ENCODE measurements around the gene ELN.

The ELN gene

DNA sequence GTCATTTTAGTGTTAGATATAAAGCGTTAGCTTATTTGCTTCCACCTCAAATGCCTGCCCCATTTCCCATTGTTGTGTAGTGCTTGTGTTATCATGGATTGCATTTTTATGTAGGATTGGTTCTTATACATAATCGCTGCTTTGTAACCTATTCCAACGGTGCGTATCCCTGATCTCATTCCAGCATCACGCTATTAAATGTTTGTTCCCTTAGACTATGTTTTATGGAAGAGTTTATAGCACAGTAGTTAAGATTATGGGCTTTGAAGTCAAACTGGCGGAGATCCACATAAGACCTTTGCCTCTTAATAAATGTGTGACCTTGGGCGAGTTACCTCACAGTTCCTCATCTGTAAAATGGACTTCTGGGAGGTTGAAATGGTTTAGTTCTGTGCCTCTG is 34.0 kb upstream of the ELN start:
- DNase-seq (ENCODE audit: low spot score in 2 of 2): no peak
- no peak for ATAC-seq (ENCODE audit: low read depth)
- Mint-ChIP-seq H3K4me3 (no peak overlapping the region), H3K9me3 (peaks cover 4% of the 10 kb centered on the region), H3K27me3 (peaks cover 10% of the 10 kb centered on the region), H3K36me3 (peaks cover 4% of the 10 kb centered on the region), H3K27ac (no peak overlapping the region), H3K4me1 (no peaks in the 10 kb centered on the region)

DNA sequence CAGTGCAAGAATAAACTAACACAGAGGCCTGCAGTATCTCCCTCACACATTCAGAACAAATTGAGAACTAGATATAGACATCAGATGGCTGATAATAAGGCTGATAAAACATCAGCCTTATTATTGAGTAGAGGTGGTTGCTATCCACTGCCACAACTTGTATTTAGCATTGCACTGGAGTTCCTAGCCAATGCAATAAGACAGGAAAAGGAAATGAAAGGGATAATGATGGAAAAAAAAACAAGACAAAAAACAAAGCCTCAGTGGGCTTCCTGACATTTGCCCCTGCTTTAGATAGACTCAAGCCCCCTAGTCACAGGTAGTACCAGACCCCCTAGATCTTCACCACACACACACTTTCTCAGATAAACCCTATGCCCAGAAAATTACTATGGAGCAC is 33.2 kb upstream of the ELN start:
- H3K9me3 Mint-ChIP-seq: peaks cover 4% of the 10 kb centered on the region
- ATAC-seq (ENCODE audit: low read depth) (no peak), DNase-seq (ENCODE audit: low spot score in 2 of 2) (no peak)
- no peaks in the 10 kb centered on the region for H3K4me1 Mint-ChIP-seq
- H3K36me3 Mint-ChIP-seq: peaks cover 4% of the 10 kb centered on the region
- no peak overlapping the region for H3K27ac Mint-ChIP-seq
- H3K27me3 Mint-ChIP-seq: peaks cover 10% of the 10 kb centered on the region
- no peak overlapping the region for H3K4me3 Mint-ChIP-seq

DNA sequence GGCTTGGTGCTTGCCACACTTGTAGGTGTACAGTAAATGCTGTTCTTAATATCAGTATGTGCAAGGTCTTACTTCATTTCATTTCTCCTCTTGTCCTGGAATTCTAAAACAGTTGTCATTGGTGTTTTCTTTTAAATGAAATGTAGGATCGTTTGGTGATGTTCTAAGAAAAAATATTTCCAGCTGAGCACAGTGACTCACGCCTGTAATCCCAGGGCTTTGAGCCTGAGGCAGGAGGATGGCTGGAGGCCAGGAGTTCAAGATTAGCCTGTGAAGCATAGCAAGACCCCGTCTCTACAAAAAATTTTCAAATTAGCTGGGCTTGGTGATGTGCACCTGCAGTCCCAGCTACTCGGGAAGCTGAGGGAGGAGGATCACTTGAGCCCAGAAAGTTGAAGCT is 32.6 kb upstream of the ELN start:
- DNase-seq (ENCODE audit: low spot score in 2 of 2) (no peak), ATAC-seq (ENCODE audit: low read depth) (no peak)
- Mint-ChIP-seq H3K27me3 (peaks cover 8% of the 10 kb centered on the region), H3K4me1 (no peaks in the 10 kb centered on the region), H3K4me3 (no peak overlapping the region), H3K9me3 (peaks cover 4% of the 10 kb centered on the region), H3K36me3 (peaks cover 4% of the 10 kb centered on the region), H3K27ac (no peak overlapping the region)

DNA sequence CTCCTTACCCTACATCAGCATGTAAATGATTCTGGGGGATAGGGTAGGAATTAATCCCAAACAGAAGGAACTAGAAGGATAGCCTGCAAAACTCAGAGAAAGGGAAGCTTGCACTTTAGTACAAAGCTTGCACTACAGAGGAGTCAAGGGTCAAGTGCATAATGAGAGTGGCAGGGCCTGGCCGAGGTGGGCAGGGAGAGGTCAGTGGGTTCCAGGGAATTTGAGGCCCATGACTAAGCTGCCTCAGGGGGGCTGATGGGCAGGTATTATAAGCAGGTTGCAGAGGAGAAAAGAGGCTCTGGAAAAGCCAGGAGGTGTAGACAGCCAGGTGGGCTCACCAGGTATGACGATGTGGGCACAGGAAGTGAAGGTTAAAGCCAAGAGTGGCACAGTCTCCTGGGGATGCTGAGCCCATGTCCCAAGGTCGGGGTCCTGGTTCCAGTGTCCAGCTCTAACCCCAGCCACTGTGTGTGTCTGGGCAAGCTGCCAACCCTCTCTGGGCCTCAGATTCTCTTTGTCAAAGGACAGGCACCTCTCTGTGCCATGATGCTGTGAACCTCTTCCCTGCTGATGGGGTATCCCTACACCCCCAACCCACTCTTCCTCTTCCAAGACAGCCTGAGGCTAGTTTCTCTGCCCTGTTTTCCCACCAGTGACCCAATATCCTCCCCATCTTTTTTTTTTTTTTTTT is 32.0 kb upstream of the ELN start:
- peaks cover 6% of the 10 kb centered on the region for H3K27me3 Mint-ChIP-seq
- DNase-seq (ENCODE audit: low spot score in 2 of 2): no peak
- H3K4me3 Mint-ChIP-seq: no peak overlapping the region
- H3K9me3 Mint-ChIP-seq: peaks cover 4% of the 10 kb centered on the region
- no peak for ATAC-seq (ENCODE audit: low read depth)
- no peak overlapping the region for H3K27ac Mint-ChIP-seq
- no peaks in the 10 kb centered on the region for H3K4me1 Mint-ChIP-seq
- H3K36me3 Mint-ChIP-seq: peaks cover 4% of the 10 kb centered on the region

DNA sequence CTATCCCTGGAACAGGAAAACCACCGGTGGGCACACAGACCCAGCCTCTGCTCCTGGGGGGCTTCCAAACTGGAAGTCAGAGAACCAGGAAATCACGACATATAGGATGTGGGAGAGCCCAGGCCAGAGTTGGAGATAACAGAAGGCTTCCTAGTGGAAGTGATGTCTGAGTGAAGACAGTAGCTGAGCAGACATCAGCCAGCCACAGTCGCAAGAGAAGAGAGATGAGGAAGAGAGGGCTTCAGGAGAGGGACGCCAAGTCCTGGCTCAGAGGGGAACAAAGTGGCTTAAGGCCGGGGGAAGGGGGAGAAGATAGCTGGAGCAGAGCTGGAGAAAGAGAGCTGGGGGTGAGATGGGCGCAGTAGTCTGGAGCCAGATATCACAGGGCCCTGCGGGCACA is 30.9 kb upstream of the ELN start:
- peaks cover 4% of the 10 kb centered on the region for H3K36me3 Mint-ChIP-seq

DNA sequence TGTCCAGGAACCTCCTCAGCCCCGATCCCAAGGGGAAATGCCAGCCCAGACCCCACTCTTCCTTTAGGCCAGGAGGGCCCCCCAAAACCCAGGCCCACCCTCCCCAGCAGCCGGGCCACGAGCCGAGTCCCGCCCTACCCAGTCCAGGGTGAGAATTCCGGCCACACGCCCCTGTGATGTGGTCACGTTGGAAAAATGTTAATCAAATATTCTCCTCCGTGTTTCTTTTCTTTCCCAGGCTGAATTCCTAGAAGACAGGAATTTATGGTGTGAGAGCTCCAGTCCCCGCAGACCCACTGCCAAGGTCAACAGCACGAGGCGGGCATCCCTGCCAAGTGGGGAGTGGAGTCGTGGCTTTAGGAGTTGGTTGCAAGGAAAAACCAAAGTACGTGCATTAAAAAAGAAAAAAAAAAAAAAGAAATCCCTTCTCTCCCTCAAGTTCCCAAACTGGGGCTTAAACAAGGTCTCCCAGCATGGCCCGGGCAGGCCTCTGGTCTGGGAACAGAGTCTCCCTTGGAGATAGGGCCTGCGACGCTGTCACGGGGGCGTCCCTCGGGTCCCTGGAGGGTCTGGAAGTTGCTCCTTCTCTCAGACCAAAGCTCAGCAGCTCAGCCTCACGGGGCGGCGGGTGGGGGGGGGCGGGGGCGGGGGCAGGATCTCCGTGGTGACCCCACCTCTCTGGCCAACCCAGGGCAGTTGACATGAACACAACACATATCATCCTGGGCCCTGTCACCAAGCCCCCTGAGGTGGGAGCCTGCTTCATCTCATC is 28.1 kb upstream of the ELN start:
- ATAC-seq (ENCODE audit: low read depth): no peak
- no peak for DNase-seq (ENCODE audit: low spot score in 2 of 2)
- Mint-ChIP-seq H3K27me3 (peaks cover 6% of the 10 kb centered on the region), H3K36me3 (no peaks in the 10 kb centered on the region), H3K27ac (no peak overlapping the region), H3K9me3 (no peaks in the 10 kb centered on the region), H3K4me3 (no peak overlapping the region), H3K4me1 (peaks cover 6% of the 10 kb centered on the region)

More for the DNA sequence above, 30.9 kb upstream of the ELN start:
- no peak overlapping the region for H3K27ac Mint-ChIP-seq
- peaks cover 6% of the 10 kb centered on the region for H3K27me3 Mint-ChIP-seq
- H3K4me1 Mint-ChIP-seq: no peaks in the 10 kb centered on the region
- DNase-seq (ENCODE audit: low spot score in 2 of 2): no peak
- H3K4me3 Mint-ChIP-seq: no peak overlapping the region
- no peak for ATAC-seq (ENCODE audit: low read depth)
- peaks cover 4% of the 10 kb centered on the region for H3K9me3 Mint-ChIP-seq

DNA sequence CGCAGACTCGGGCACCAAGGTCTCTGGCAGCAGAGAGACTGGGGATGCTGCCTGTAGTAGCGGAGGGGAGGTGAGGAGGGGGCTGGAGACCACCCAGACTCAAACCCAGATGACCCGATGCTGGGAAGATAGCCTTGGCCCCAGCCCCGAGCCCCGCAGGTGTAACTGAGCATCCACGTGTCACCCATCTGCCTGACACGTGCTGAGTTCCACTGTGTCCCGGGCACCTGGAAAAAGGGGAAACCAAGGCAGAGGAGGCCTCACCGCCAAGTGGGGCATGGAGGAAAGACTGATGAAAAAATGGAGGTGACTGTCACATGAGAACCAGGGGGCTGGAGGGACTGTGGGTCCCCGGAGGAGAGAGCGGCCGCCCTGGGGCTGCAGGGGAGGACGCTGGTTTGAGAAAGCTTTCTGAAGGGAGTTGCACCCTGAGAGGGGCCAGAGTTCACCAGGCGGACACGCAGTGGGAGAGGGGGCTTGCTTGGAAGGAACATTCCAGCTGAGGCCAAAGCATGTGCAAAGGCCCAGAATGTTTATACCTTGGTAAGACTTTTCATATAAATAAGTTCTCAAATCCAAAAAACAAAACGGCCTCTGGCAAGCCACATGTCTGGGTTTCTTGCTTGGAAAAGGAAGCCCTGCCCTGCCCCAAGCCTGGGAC is 27.4 kb upstream of the ELN start:
- Mint-ChIP-seq H3K27ac (no peak overlapping the region), H3K9me3 (no peaks in the 10 kb centered on the region), H3K4me1 (peaks cover 6% of the 10 kb centered on the region), H3K36me3 (no peaks in the 10 kb centered on the region), H3K4me3 (no peak overlapping the region), H3K27me3 (peaks cover 6% of the 10 kb centered on the region)
- DNase-seq (ENCODE audit: low spot score in 2 of 2) (no peak), ATAC-seq (ENCODE audit: low read depth) (no peak)

DNA sequence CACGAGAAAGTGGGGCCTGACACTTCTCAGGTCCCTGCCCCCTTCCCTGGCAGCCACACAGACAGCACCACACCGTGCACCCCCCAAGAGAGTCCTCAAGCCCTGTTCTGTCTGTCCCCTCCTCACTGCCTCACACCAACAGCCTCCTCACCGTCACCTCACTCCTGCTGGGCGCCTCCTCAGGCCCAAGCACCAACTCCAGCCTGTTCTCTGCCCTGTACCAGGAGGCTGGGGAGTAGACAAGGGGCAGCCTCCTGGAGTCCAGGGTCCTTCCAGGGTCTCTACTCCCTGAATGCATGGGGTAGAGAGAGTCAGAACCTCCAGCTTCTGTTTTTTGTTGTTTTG is 26.9 kb upstream of the ELN start:
- H3K27me3 Mint-ChIP-seq: peaks cover 3% of the 10 kb centered on the region

DNA sequence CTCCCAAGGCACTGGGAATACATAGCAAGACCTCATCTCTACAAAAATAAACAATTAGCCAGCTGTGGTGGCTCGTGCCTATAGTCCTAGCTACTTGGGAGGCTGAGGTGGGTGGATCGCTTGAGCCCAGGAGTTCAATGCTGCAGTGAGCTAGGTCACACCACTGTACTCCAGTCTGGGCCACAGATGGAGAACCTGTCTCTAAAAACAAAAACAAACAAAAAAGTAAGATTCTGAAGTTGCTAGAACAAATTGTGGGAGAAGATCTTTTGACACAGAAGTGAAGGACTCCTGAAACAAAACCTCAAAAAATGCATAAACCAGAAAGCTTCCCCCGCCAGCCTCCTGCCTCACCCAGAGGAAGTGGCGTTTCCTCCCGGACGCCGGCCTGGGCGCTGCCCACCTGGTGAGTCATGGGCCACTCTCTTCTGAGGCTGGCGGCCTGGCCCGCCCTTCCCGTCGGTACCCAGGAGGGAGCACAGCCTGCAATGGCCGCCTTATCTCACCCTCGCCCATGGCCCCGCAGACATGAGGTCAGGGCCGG is 25.4 kb upstream of the ELN start:
- H3K27ac Mint-ChIP-seq: no peak overlapping the region
- no peak overlapping the region for H3K4me3 Mint-ChIP-seq
- no peak for DNase-seq (ENCODE audit: low spot score in 2 of 2)

More for the DNA sequence above, 26.9 kb upstream of the ELN start:
- no peak for DNase-seq (ENCODE audit: low spot score in 2 of 2)
- no peaks in the 10 kb centered on the region for H3K36me3 Mint-ChIP-seq
- no peak overlapping the region for H3K27ac Mint-ChIP-seq
- ATAC-seq (ENCODE audit: low read depth): no peak
- H3K4me1 Mint-ChIP-seq: peaks cover 6% of the 10 kb centered on the region
- H3K9me3 Mint-ChIP-seq: no peaks in the 10 kb centered on the region
- H3K4me3 Mint-ChIP-seq: no peak overlapping the region

DNA sequence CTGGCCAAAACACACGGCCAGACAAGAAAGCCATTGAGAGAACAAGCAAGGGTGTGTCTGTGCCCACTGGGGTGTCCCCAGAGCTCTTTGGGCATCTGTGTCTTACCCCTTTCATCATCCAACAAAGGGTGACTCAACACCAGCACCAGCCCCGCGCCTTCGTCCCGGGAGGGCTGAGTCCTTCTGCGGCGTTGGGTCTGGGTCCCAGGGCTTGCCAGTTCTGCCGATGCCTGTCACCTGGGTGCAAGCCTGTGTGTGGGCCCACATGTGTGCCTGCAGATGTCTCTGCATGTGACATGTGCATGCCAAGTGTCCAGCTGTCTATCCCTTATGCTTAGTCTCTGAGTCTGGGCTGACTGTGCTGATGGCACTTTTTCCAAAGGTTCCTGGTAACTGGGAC is 24.4 kb upstream of the ELN start:
- H3K4me3 Mint-ChIP-seq: no peak overlapping the region
- H3K4me1 Mint-ChIP-seq: peaks cover 6% of the 10 kb centered on the region
- no peaks in the 10 kb centered on the region for H3K36me3 Mint-ChIP-seq
- DNase-seq (ENCODE audit: low spot score in 2 of 2) (no peak), ATAC-seq (ENCODE audit: low read depth) (no peak)
- H3K27me3 Mint-ChIP-seq: peaks cover 4% of the 10 kb centered on the region
- H3K27ac Mint-ChIP-seq: no peak overlapping the region
- no peaks in the 10 kb centered on the region for H3K9me3 Mint-ChIP-seq

More for the DNA sequence above, 25.4 kb upstream of the ELN start:
- H3K27me3 Mint-ChIP-seq: peaks cover 4% of the 10 kb centered on the region
- H3K36me3 Mint-ChIP-seq: no peaks in the 10 kb centered on the region
- H3K9me3 Mint-ChIP-seq: no peaks in the 10 kb centered on the region
- ATAC-seq (ENCODE audit: low read depth): no peak
- H3K4me1 Mint-ChIP-seq: peaks cover 6% of the 10 kb centered on the region

DNA sequence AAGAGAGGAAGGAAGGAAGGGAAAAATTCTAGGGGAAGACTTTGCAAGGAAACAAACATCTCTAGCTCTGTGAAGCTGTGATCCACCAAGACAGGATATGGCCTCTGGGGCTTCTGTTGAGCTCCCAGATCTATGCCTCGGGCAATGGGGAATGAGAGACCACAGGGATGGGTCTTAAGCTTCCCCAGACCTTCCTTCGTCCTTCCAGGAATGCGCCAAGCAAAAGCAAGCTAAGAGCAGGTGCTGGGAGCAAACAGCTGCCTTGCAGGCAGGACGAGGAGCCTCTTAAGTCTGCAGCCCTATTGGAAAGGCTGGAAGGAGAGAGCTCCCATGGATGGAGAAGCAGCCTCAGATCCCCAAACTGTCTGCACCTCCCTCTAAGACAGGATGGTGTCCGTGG is 21.9 kb upstream of the ELN start:
- H3K36me3 Mint-ChIP-seq: no peaks in the 10 kb centered on the region
- no peak for DNase-seq (ENCODE audit: low spot score in 2 of 2)

DNA sequence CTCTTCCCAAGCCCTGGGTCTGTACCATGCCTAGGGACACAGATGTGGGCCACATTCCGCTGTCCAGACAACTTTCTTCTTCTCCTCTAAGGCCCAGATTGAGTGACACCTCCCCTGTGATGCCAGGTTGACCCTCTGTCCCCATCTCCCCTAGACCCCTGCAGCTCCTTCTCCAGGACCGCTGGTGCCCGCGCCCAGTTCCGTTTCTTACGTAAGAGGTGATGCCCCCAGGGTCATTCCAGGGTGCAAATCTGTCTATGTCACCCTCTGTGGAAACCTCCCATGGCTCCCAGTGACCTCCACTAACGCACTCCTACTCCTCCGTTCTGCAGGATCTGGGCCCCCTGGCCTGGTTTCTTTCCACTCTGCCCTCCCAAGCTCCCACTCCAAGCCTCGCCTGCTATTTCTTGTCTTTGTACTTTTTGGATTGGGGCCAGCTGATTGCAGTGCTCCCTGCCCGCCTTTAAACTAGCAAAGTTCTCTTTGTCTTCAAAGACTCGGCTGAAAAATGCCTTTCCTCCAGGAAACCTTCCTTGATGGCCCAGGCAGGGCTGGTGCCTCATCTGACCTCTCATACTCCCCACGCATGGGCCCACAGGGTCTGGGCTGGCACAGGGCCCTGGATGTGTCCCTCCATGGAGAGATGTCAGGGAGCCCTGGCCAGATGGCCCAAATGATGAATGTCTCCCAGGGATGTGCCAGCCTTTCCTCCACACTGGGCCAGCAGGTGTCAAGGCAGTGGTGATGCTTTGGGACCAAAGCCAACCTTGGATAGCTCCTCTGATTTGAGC is 21.3 kb upstream of the ELN start:
- Mint-ChIP-seq H3K4me1 (peaks cover 6% of the 10 kb centered on the region), H3K9me3 (no peaks in the 10 kb centered on the region), H3K4me3 (no peak overlapping the region), H3K36me3 (no peaks in the 10 kb centered on the region), H3K27ac (no peak overlapping the region), H3K27me3 (peaks cover 6% of the 10 kb centered on the region)
- no peak for ATAC-seq (ENCODE audit: low read depth)
- DNase-seq (ENCODE audit: low spot score in 2 of 2): no peak

More for the DNA sequence above, 21.9 kb upstream of the ELN start:
- Mint-ChIP-seq H3K27me3 (peaks cover 6% of the 10 kb centered on the region), H3K9me3 (no peaks in the 10 kb centered on the region), H3K4me3 (no peak overlapping the region), H3K27ac (no peak overlapping the region), H3K4me1 (peaks cover 6% of the 10 kb centered on the region)
- no peak for ATAC-seq (ENCODE audit: low read depth)

DNA sequence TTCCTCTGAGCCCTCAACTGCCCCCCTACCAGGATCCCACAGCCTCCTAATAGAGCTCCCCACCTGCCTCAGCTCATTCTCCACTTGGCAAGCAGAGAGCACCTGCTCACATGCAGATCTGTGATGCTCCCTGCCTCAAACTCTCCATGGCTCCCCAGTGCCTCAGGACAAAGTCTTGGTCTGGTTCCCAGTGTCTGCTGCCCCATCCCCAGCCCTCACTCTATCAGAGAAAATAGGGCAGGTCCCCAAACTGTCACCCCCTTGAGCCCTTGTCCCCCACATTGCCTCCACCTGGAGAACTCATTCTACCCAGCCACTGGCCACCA is 20.8 kb upstream of the ELN start:
- no peaks in the 10 kb centered on the region for H3K36me3 Mint-ChIP-seq
- H3K4me3 Mint-ChIP-seq: no peak overlapping the region
- DNase-seq (ENCODE audit: low spot score in 2 of 2) (no peak), ATAC-seq (ENCODE audit: low read depth) (no peak)
- H3K9me3 Mint-ChIP-seq: no peaks in the 10 kb centered on the region
- peaks cover 6% of the 10 kb centered on the region for H3K4me1 Mint-ChIP-seq
- H3K27me3 Mint-ChIP-seq: peaks cover 6% of the 10 kb centered on the region
- H3K27ac Mint-ChIP-seq: no peak overlapping the region

DNA sequence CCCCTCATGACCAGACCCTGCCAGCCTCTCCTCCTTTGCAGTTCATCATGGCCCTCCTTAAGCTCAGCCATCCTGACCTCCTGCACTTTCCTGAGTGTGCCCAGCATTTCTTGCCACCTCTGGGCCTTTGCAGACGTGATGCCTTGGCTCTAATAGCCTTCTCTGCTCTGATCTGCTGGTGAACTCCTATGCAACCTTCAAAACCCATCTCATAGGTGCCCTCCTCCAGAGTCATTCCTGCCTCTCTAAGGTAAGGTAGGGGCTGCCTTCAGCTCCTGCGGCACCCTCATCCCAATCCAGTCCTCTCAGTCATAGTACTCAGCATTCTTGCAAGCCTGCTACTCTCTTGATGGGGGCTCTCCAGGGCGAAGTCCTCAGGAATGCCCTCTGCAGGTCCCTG is 19.3 kb upstream of the ELN start:
- H3K4me1 Mint-ChIP-seq: peaks cover 4% of the 10 kb centered on the region
- no peaks in the 10 kb centered on the region for H3K36me3 Mint-ChIP-seq
- DNase-seq (ENCODE audit: low spot score in 2 of 2): no peak

More for the DNA sequence above, 19.3 kb upstream of the ELN start:
- Mint-ChIP-seq H3K9me3 (no peaks in the 10 kb centered on the region), H3K4me3 (no peak overlapping the region), H3K27ac (no peak overlapping the region), H3K27me3 (peaks cover 6% of the 10 kb centered on the region)
- ATAC-seq (ENCODE audit: low read depth): no peak
